ENCODE measurements around the gene KCNK5. TPM values are rescaled to one million over a fixed set of nuclear protein-coding genes. Genes with fewer than 3 reads are reported as not detected.

The KCNK5 gene, protein sequence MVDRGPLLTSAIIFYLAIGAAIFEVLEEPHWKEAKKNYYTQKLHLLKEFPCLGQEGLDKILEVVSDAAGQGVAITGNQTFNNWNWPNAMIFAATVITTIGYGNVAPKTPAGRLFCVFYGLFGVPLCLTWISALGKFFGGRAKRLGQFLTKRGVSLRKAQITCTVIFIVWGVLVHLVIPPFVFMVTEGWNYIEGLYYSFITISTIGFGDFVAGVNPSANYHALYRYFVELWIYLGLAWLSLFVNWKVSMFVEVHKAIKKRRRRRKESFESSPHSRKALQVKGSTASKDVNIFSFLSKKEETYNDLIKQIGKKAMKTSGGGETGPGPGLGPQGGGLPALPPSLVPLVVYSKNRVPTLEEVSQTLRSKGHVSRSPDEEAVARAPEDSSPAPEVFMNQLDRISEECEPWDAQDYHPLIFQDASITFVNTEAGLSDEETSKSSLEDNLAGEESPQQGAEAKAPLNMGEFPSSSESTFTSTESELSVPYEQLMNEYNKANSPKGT
- total RNA-seq: 1 to 10 TPM; 6.1 to 8.9 TPM

DNA sequence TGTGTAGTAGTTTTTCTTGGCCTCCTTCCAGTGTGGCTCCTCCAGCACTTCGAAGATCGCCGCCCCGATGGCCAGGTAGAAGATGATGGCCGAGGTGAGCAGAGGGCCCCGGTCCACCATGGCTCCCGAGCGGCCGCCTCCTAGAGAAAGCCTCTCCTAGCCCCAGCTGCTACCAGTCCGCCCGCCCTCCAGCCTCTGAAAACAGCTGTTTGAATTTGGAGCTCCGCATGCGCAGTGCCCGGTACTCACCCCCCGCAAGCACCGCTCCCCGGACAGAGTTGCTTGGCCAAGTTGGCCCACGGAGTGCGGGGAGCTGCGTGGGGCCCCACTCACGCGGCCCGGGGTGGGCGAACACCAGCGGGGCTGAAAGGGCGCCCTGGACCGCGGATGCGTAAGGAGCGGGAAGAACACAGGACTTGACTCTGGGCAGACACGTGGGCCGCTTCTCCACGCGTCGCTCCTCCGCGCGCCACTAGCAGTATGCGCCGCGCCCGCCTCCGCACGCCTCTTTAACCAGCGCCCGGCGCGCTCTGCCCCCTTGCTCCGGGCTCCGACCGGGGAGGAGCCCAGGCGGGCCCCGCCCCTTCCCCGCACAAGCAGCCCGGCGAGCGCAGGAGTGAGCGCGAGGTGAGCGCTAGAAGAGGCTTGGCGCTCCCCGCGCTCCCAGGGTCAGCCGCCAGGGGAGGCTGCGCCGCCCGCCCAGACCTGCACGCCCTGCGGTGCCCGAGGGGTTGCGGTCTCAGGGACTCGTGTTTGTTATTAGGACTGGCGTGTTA, at the start of gene KCNK5:
Gene KCNK5, minus strand, starts transcription at position 484 of the 776 bp plus-strand sequence. Its CDS starts 364 bp downstream, at position 120.
- Mint-ChIP-seq H3K27ac (peak within 1 kb of the TSS; percentile 54), H3K27me3 (peaks cover 10% of the 10 kb centered on the region), H3K4me3 (peak within 1 kb of the TSS; percentile 83), H3K9me3 (no peaks in the 10 kb centered on the region), H3K36me3 (ENCODE audit: low read depth) (peaks cover 12% of the 10 kb centered on the region), H3K4me1 (peaks cover 15% of the 10 kb centered on the region)
- ATAC-seq (replicated peaks): peak; percentile 89

DNA sequence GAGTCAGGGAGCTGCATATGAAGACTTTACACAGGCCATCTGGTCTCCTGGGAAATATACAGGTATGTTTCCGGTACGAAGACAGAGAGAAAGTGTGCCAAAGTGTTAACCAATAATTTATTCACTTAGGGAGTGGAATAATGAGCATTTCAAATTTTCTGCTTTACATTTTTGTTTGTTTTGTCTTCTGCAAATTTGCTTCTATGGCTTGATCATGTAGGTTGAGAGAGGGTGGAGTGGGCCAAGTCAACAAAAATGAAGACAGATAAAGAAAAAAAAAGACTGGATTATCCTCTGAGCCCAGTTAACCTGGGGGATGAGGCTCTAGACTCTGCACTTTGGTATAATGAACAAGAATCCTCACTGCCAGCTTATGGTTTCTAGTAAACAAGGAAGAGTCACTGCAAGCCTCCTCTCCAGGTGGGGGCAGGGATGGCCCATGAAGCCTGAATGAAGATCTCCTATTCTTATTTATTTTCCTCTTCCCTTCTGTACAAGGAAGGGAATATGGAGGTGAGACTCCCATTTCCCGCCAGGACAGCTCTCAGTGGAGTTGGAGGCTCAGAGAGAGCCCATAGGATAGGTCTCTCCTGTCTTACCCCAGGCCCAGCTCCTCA, 47.2 kb upstream of the KCNK5 start:
- Mint-ChIP-seq H3K4me1 (no peaks in the 10 kb centered on the region), H3K4me3 (no peak overlapping the region), H3K9me3 (no peaks in the 10 kb centered on the region), H3K36me3 (ENCODE audit: low read depth) (no peaks in the 10 kb centered on the region), H3K27me3 (peaks cover 11% of the 10 kb centered on the region), H3K27ac (no peak overlapping the region)
- no peak for ATAC-seq (replicated peaks)

DNA sequence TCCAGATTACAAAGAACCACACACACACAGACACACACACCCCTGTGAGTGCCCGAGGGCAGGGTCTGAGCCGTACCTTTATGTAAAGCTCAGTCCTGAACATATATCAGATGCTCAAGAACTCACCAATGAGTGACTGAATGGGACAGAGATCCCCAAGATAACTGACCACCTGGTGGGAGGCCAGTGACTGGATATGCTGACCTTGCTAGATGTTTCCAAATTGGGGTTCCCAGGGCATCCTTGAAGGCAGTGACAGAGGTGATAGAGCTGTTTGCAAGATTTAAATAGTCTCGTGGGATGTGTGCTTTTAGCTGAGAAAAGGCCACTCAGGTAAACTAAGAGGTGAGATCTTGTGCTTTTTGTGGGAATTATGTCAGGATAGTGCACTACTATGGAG, 45.6 kb upstream of the KCNK5 start:
- no peaks in the 10 kb centered on the region for H3K9me3 Mint-ChIP-seq
- no peak overlapping the region for H3K27ac Mint-ChIP-seq
- no peak for ATAC-seq (replicated peaks)
- H3K4me1 Mint-ChIP-seq: no peaks in the 10 kb centered on the region
- H3K36me3 Mint-ChIP-seq (ENCODE audit: low read depth): no peaks in the 10 kb centered on the region
- H3K27me3 Mint-ChIP-seq: peaks cover 11% of the 10 kb centered on the region
- no peak overlapping the region for H3K4me3 Mint-ChIP-seq

DNA sequence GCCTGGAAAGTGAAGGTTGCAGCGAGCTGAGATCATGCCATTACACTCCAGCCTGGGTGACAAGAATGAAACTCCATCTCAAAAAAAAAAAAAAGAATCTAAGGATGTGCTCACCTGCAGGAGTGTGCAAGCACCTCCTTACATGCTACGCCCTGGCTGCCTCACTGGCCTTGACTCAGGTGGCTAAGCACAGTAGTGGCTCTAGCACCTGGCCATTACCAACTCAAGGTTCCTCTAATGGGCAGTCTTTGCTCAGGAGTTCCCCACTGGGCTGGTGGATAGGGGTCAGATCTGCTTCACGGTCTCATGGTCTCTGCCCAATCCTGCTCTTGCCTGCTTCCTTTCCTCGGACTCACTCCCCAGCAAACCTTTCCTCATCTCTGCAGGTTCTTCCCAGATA, 45.2 kb upstream of the KCNK5 start:
- no peak overlapping the region for H3K4me3 Mint-ChIP-seq
- no peaks in the 10 kb centered on the region for H3K36me3 Mint-ChIP-seq (ENCODE audit: low read depth)
- peaks cover 11% of the 10 kb centered on the region for H3K27me3 Mint-ChIP-seq
- no peak overlapping the region for H3K27ac Mint-ChIP-seq
- no peaks in the 10 kb centered on the region for H3K4me1 Mint-ChIP-seq
- no peaks in the 10 kb centered on the region for H3K9me3 Mint-ChIP-seq
- no peak for ATAC-seq (replicated peaks)

DNA sequence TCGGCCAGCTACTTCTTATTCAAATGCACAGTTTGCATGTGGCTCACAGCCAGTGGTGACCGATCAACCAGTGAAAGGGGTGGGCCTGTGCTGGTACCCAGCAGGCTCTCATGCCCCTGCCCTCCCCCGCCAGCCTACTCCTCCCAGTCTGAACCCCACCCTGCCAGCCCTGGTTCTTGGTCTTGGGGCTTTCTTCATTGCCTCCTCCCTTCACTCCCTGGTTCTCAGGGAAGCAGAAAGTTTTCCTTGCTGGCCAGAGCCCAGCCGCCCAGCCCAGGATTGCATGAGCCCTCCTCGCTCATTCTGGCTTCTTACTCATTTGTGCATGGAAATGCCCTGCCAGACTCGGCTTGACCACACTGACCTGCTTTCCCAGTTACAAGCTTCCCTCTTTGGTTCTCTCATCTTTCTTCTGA, 44.1 kb upstream of the KCNK5 start:
- Mint-ChIP-seq H3K36me3 (ENCODE audit: low read depth) (no peaks in the 10 kb centered on the region), H3K9me3 (no peaks in the 10 kb centered on the region), H3K27me3 (peaks cover 11% of the 10 kb centered on the region), H3K4me1 (no peaks in the 10 kb centered on the region), H3K27ac (no peak overlapping the region), H3K4me3 (no peak overlapping the region)
- no peak for ATAC-seq (replicated peaks)

DNA sequence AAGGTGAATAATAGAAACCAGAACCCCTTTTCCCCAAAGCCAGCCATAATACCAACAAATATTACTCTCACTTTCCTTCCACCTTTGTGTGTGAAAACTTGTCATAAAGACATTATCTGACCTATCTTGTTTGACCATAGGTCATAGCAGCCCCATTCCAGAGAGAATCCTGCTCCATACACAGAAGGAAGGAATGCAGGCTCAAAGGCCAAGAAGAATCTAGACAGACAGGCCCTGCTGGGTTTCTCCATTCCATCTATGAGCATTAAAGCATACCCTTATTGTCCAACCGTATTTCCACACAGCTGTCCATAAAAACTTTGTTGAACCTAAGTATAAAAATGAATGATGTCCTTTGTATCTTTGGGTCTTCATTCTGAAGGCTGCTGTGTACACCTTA, 40.7 kb upstream of the KCNK5 start:
- no peaks in the 10 kb centered on the region for H3K4me1 Mint-ChIP-seq
- H3K27me3 Mint-ChIP-seq: peaks cover 3% of the 10 kb centered on the region
- no peaks in the 10 kb centered on the region for H3K9me3 Mint-ChIP-seq
- H3K4me3 Mint-ChIP-seq: no peak overlapping the region
- ATAC-seq (replicated peaks): no peak
- no peak overlapping the region for H3K27ac Mint-ChIP-seq
- no peaks in the 10 kb centered on the region for H3K36me3 Mint-ChIP-seq (ENCODE audit: low read depth)

DNA sequence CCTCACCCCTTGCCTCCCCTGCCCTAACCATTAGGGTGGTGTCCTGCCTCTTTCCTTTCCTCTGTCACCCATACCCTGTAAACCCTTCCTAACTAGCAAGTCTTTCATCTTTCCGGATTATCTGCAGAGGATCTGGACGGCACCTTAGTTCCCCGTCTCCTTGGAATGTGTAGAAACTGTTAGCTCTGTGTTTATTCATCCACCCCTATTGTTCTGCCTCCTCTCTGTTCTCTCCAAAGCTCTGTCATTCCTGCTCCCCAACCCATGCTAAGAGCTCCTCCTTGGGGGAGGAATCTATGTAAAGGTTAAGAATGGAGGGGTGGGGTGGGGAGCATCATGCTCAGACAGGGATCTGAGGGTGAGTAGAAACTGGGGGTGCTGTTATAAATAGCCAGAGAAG, 39.4 kb upstream of the KCNK5 start:
- Mint-ChIP-seq H3K4me3 (no peak overlapping the region), H3K27me3 (peaks cover 2% of the 10 kb centered on the region), H3K9me3 (no peaks in the 10 kb centered on the region), H3K4me1 (no peaks in the 10 kb centered on the region), H3K36me3 (ENCODE audit: low read depth) (no peaks in the 10 kb centered on the region), H3K27ac (no peak overlapping the region)
- no peak for ATAC-seq (replicated peaks)

DNA sequence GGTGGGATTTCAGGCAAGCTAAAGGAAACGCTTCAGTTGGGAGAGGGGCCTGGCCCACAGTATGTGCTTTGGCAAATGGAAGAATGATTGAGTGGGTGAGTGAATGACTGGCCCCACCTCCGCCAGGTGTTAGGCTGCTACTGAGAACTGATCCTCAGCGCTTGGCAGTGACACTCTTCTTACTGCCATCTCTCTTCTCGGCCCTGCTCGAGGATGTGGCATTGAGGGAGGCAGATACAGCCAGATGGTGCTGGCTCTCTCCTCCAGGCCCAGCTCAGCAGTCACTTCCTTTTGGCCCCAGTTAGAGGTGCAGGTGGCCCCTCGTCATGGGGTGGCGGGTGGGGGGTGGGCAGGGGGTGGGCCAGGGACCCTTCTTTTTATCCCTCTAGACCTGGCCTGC, 38.9 kb upstream of the KCNK5 start:
- no peaks in the 10 kb centered on the region for H3K36me3 Mint-ChIP-seq (ENCODE audit: low read depth)
- no peaks in the 10 kb centered on the region for H3K9me3 Mint-ChIP-seq
- H3K4me3 Mint-ChIP-seq: no peak overlapping the region
- no peaks in the 10 kb centered on the region for H3K27me3 Mint-ChIP-seq
- no peak overlapping the region for H3K27ac Mint-ChIP-seq
- ATAC-seq (replicated peaks): no peak
- H3K4me1 Mint-ChIP-seq: no peaks in the 10 kb centered on the region

DNA sequence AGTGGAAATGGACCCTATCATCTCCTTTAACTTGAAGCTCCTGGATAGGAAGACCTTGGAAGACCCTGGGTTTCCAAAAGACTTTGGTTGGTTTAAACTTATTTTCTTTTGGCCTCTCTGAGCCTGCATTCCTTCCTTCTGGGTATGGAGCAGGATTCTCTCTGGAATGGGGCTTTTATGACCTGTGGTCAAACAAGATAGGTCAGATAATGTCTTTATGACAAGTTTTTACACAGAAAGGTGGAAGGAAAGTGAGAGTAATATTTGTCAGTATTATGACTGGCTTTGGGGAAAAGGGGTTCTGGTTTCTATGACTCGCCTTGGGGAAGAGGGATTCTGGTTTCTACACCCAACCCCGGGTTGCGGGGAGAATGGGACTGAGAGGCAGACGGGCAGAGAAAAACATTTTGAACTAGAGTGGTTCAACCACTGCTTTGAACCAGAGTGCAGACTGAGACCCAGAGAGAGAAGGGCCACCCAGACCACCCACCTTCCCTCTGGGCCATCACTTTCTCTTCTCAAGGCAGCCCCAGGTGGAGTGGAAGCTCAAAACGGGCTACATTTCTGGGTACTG, 37.6 kb upstream of the KCNK5 start:
- Mint-ChIP-seq H3K9me3 (no peaks in the 10 kb centered on the region), H3K4me1 (no peaks in the 10 kb centered on the region), H3K36me3 (ENCODE audit: low read depth) (no peaks in the 10 kb centered on the region), H3K27me3 (peaks cover 4% of the 10 kb centered on the region), H3K27ac (no peak overlapping the region), H3K4me3 (no peak overlapping the region)
- no peak for ATAC-seq (replicated peaks)

DNA sequence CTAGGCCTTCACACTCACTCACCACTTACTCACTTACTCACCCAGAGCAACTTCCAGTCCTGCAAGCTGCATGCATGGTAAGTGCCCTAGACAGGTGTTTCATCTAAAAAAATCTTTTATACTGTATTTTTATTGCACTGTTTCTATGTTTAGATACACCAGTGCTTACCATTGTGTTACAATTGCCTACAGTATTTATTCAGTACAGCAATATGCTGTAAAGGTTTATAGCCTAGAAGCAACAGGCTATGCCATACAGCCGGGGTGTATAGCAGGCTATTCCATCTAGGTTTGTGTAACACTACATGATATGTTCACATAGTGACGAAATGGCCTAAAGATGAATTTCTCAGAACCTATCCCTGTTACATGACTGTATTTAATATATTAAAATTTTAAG, 37.1 kb upstream of the KCNK5 start:
- Mint-ChIP-seq H3K4me1 (no peaks in the 10 kb centered on the region), H3K27me3 (peaks cover 6% of the 10 kb centered on the region), H3K4me3 (no peak overlapping the region), H3K27ac (no peak overlapping the region), H3K36me3 (ENCODE audit: low read depth) (no peaks in the 10 kb centered on the region), H3K9me3 (no peaks in the 10 kb centered on the region)
- no peak for ATAC-seq (replicated peaks)

DNA sequence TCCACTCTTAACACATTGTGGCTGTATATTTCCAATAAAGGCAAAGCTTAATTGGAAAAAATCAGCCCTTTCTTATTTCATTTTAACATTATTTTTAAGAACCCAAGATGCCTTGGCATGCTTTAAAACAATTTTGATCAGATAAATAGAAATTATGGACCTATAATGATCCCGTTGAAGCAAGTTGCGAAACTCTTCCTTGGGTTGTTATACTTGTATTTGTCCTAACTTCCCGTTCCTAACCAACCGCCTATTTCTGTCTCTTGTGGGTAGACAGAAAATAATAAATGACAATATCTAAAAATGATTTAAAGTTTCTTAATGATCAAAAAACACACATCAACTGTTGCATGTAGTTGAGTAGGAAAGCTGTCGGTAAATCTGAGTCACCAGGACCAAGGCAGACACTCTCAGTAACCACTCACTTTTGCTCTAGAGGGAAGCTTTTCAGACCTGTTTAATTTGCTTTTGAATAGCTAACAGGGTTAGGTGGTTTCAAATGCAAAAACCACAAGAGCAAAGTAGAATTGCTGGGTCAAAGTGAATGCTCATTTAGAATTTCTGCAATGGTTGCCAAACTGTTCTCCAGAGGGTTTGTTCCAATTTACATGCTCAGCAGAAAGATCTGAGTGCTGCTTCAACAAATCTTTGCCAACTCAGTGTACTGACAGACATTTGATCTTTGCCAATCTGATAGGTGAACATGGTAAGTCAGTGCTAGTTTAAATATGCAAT, 34.2 kb upstream of the KCNK5 start:
- H3K27me3 Mint-ChIP-seq: peaks cover 12% of the 10 kb centered on the region
- no peak overlapping the region for H3K4me3 Mint-ChIP-seq
- H3K36me3 Mint-ChIP-seq (ENCODE audit: low read depth): no peaks in the 10 kb centered on the region
- no peaks in the 10 kb centered on the region for H3K9me3 Mint-ChIP-seq
- peak; percentile 87 for ATAC-seq (replicated peaks)
- H3K4me1 Mint-ChIP-seq: no peaks in the 10 kb centered on the region
- H3K27ac Mint-ChIP-seq: no peak overlapping the region

DNA sequence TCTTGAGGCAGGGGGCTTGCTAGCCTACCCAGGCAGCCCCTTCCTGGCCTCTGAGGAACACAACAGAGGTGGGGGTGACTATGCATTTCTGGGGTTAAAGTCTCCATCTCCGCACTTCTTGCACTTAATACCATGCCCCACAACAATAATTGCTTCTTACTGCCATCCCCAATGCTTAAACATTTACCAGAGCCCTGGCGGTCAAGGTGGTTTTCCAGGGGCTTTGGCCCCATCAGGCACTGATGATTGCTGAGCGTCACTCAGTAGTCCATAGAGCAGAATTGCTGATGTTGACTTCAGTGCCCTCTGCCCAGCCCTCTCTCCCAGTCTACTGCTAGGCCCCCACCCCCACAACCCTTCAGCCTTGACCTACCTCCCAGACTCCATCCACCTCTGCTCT, 32.5 kb upstream of the KCNK5 start:
- H3K36me3 Mint-ChIP-seq (ENCODE audit: low read depth): no peaks in the 10 kb centered on the region
- no peaks in the 10 kb centered on the region for H3K4me1 Mint-ChIP-seq
- no peaks in the 10 kb centered on the region for H3K9me3 Mint-ChIP-seq
- no peak overlapping the region for H3K27ac Mint-ChIP-seq
- H3K27me3 Mint-ChIP-seq: peaks cover 12% of the 10 kb centered on the region
- no peak overlapping the region for H3K4me3 Mint-ChIP-seq
- no peak for ATAC-seq (replicated peaks)

DNA sequence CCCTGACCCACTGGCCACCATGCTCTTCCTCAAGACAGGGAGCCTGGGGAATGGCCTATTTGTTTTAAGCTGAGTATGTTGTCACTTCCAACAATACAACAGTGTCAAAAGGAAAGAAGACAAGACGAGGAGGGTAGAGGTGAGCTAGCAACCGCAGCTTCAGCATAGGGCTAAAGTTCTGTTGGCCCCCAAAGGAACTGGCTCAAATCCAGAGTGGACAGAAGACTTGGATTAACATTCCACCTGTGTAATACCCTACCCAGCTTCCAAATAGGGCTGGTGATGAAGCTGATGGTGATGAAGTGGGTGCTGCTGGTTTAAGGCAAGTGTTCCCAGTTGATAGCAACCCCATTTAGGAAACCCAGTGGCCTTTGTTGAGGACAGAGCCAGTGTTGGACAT, 31.7 kb upstream of the KCNK5 start:
- Mint-ChIP-seq H3K27me3 (peaks cover 12% of the 10 kb centered on the region), H3K36me3 (ENCODE audit: low read depth) (no peaks in the 10 kb centered on the region), H3K4me1 (no peaks in the 10 kb centered on the region), H3K4me3 (no peak overlapping the region), H3K27ac (no peak overlapping the region), H3K9me3 (no peaks in the 10 kb centered on the region)
- no peak for ATAC-seq (replicated peaks)

DNA sequence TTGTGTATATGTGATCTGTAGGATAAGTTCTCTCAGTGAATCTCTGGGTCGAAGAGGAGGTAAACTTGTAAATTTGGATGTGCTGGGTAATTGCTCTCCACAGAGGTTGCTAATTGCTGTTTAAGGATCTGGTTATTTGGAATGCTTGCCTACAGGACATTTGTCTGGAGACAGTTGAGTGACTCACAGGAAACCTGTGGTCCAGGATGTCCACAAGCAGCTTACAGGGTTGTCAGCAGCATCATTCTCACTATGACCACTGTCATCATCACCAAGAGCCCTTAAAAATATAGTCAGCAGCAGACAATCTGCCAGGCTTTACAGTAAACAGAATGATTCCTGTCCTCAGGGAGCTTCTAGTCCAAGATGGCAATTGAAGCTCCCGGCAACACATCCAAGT, 31.2 kb upstream of the KCNK5 start:
- no peaks in the 10 kb centered on the region for H3K36me3 Mint-ChIP-seq (ENCODE audit: low read depth)
- no peaks in the 10 kb centered on the region for H3K9me3 Mint-ChIP-seq
- ATAC-seq (replicated peaks): no peak
- H3K4me3 Mint-ChIP-seq: no peak overlapping the region
- no peaks in the 10 kb centered on the region for H3K4me1 Mint-ChIP-seq
- H3K27ac Mint-ChIP-seq: no peak overlapping the region
- peaks cover 12% of the 10 kb centered on the region for H3K27me3 Mint-ChIP-seq
